Measurements from ENCODE around the gene PLEKHG3. TPM values are rescaled to one million over a fixed set of nuclear protein-coding genes. Genes with fewer than 3 reads are reported as not detected.

PLEKHG3 gene
- total RNA-seq, 1 donor from 2014 or later, result 12.6 TPM

GRCh38 chr14:64757601-64758000 is 53.4 kb downstream of the PLEKHG3 start:
- Mint-ChIP-seq H3K27ac (no peak overlapping the region), H3K27me3 (ENCODE audit: insufficient read depth, low read depth) (peaks cover 9% of the 10 kb centered on the region), H3K4me1 (peaks cover 31% of the 10 kb centered on the region), H3K36me3 (no peaks in the 10 kb centered on the region), H3K4me3 (no peak overlapping the region), H3K9me3 (peaks cover 2% of the 10 kb centered on the region)
- Histone ChIP-seq H3K36me3 (no peaks in the 10 kb centered on the region), H3K4me3 (no peak overlapping the region), H3K79me2 (ENCODE audit: low read depth) (no peaks in the 10 kb centered on the region), H3K27me3 (no peaks in the 10 kb centered on the region), H3K9ac (no peak overlapping the region), H2AFZ (replicated peaks) (peak overlapping the region; percentile 60), H3K4me1 (peaks cover 21% of the 10 kb centered on the region), H3K4me2 (no peak overlapping the region), H4K20me1 (ENCODE audit: low read depth) (no peaks in the 10 kb centered on the region), H3K9me3 (ENCODE audit: low read depth) (no peaks in the 10 kb centered on the region), H3K27ac (no peak overlapping the region), H3F3A (ENCODE audit: low read depth) (no peaks in the 10 kb centered on the region)
- DNase-seq (ENCODE audit: low spot score), result no peak
- no peak for TF ChIP-seq CTCF (IDR thresholded peaks at IDR 0.05)
- TF ChIP-seq EZH2phosphoT487 (IDR thresholded peaks at IDR 0.05), result no peak
- no peak for TF ChIP-seq EZH2 (IDR thresholded peaks at IDR 0.05)

GRCh38 chr14:64758025-64758521 is 53.8 kb downstream of the PLEKHG3 start:
- H3K4me3 Mint-ChIP-seq, result no peak overlapping the region
- H3K27me3 Mint-ChIP-seq (ENCODE audit: insufficient read depth, low read depth), result peaks cover 11% of the 10 kb centered on the region
- Histone ChIP-seq H3K4me3 (no peak overlapping the region), H3K27ac (no peak overlapping the region), H3K9me3 (ENCODE audit: low read depth) (no peaks in the 10 kb centered on the region), H3F3A (ENCODE audit: low read depth) (no peaks in the 10 kb centered on the region), H3K4me2 (no peak overlapping the region), H3K36me3 (no peaks in the 10 kb centered on the region), H3K4me1 (peaks cover 26% of the 10 kb centered on the region), H3K27me3 (no peaks in the 10 kb centered on the region), H3K79me2 (ENCODE audit: low read depth) (no peaks in the 10 kb centered on the region), H2AFZ (replicated peaks) (peak overlapping the region; percentile 60), H4K20me1 (ENCODE audit: low read depth) (no peaks in the 10 kb centered on the region), H3K9ac (no peak overlapping the region)
- no peaks in the 10 kb centered on the region for H3K36me3 Mint-ChIP-seq
- no peak for TF ChIP-seq CTCF (IDR thresholded peaks at IDR 0.05)
- no peak for TF ChIP-seq EZH2phosphoT487 (IDR thresholded peaks at IDR 0.05)
- TF ChIP-seq EZH2 (IDR thresholded peaks at IDR 0.05), result no peak
- peaks cover 2% of the 10 kb centered on the region for H3K9me3 Mint-ChIP-seq
- peaks cover 36% of the 10 kb centered on the region for H3K4me1 Mint-ChIP-seq
- no peak for DNase-seq (ENCODE audit: low spot score)
- H3K27ac Mint-ChIP-seq, result no peak overlapping the region

- Histone ChIP-seq H2AFZ (replicated peaks) (no peak overlapping the region), H3K27ac (no peak overlapping the region), H4K20me1 (ENCODE audit: low read depth) (no peaks in the 10 kb centered on the region), H3K79me2 (ENCODE audit: low read depth) (no peaks in the 10 kb centered on the region), H3K4me2 (no peak overlapping the region), H3F3A (ENCODE audit: low read depth) (peaks cover 6% of the 10 kb centered on the region), H3K4me1 (peaks cover 34% of the 10 kb centered on the region), H3K36me3 (no peaks in the 10 kb centered on the region), H3K9ac (no peak overlapping the region), H3K9me3 (ENCODE audit: low read depth) (no peaks in the 10 kb centered on the region), H3K27me3 (peaks cover under 1% of the 10 kb centered on the region), H3K4me3 (no peak overlapping the region)
- Mint-ChIP-seq H3K9me3 (peaks cover 2% of the 10 kb centered on the region), H3K36me3 (no peaks in the 10 kb centered on the region), H3K4me1 (peaks cover 44% of the 10 kb centered on the region), H3K27me3 (ENCODE audit: insufficient read depth, low read depth) (peaks cover 15% of the 10 kb centered on the region), H3K27ac (peak overlapping the region; percentile 42), H3K4me3 (no peak overlapping the region)
- DNase-seq (ENCODE audit: low spot score), result no peak
- TF ChIP-seq CTCF (IDR thresholded peaks at IDR 0.05), result no peak
- no peak for TF ChIP-seq EZH2phosphoT487 (IDR thresholded peaks at IDR 0.05)
- TF ChIP-seq EZH2 (IDR thresholded peaks at IDR 0.05), result no peak
Measured at GRCh38 chr14:64758691-64759554, 54.7 kb downstream of the PLEKHG3 start.

Measured in neural progenitor cell (in vitro differentiated cells).